ENCODE data around the gene TUG1. TPM values are rescaled to one million over a fixed set of nuclear protein-coding genes. Genes with fewer than 3 reads are reported as not detected.

The TUG1 gene
- total and polyA plus RNA-seq, 10 of the 15 experiments (the other 5 are each of a cell fraction or from before 2014, with no cell fraction given), result 19.3 to 116 (median 54.9) TPM

DNA sequence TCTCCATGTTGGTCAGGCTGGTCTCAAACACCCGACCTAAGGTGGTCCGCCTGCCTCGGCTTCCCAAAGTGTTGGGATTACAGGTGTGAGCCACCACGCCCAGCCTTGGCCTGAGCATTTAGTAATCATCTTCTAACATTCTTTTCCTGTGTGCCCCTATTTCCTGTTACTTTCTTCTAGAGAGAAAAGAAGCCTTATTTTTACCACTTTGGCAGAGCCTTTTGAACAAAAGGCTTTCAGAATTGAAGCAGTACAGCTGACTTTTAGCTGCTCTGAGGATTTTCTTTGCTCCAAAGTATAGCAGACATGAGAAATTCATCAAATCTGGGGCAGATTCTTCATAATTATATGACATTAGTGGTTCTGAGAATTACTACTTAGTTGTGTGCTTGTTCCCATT is 13.9 kb upstream of the TUG1 start (continued):
- TF ChIP-seq, protein P1, sequence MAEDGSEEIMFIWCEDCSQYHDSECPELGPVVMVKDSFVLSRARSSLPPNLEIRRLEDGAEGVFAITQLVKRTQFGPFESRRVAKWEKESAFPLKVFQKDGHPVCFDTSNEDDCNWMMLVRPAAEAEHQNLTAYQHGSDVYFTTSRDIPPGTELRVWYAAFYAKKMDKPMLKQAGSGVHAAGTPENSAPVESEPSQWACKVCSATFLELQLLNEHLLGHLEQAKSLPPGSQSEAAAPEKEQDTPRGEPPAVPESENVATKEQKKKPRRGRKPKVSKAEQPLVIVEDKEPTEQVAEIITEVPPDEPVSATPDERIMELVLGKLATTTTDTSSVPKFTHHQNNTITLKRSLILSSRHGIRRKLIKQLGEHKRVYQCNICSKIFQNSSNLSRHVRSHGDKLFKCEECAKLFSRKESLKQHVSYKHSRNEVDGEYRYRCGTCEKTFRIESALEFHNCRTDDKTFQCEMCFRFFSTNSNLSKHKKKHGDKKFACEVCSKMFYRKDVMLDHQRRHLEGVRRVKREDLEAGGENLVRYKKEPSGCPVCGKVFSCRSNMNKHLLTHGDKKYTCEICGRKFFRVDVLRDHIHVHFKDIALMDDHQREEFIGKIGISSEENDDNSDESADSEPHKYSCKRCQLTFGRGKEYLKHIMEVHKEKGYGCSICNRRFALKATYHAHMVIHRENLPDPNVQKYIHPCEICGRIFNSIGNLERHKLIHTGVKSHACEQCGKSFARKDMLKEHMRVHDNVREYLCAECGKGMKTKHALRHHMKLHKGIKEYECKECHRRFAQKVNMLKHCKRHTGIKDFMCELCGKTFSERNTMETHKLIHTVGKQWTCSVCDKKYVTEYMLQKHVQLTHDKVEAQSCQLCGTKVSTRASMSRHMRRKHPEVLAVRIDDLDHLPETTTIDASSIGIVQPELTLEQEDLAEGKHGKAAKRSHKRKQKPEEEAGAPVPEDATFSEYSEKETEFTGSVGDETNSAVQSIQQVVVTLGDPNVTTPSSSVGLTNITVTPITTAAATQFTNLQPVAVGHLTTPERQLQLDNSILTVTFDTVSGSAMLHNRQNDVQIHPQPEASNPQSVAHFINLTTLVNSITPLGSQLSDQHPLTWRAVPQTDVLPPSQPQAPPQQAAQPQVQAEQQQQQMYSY (CRISPR knock-in tag; IDR thresholded peaks at IDR 0.05), result no peak
- TF ChIP-seq ZNF384 (IDR thresholded peaks at IDR 0.05; ENCODE audit: borderline replicate concordance, low read depth, low read length) (no peak), NFXL1 (IDR thresholded peaks at IDR 0.05; ENCODE audit: borderline replicate concordance) (no peak), ZSCAN29 (IDR thresholded peaks at IDR 0.05) (no peak), FOXM1 (IDR thresholded peaks at IDR 0.05; ENCODE audit: low read depth, low read length) (no peak), ZBED1 (IDR thresholded peaks at IDR 0.05; ENCODE audit: borderline replicate concordance) (no peak), HDGF (IDR thresholded peaks at IDR 0.05) (no peak)
- TF ChIP-seq, protein P2, sequence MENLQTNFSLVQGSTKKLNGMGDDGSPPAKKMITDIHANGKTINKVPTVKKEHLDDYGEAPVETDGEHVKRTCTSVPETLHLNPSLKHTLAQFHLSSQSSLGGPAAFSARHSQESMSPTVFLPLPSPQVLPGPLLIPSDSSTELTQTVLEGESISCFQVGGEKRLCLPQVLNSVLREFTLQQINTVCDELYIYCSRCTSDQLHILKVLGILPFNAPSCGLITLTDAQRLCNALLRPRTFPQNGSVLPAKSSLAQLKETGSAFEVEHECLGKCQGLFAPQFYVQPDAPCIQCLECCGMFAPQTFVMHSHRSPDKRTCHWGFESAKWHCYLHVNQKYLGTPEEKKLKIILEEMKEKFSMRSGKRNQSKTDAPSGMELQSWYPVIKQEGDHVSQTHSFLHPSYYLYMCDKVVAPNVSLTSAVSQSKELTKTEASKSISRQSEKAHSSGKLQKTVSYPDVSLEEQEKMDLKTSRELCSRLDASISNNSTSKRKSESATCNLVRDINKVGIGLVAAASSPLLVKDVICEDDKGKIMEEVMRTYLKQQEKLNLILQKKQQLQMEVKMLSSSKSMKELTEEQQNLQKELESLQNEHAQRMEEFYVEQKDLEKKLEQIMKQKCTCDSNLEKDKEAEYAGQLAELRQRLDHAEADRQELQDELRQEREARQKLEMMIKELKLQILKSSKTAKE (IDR thresholded peaks at IDR 0.05; ENCODE audit: low read depth, poor library complexity, severe bottlenecking), result no peak
